ENCODE results near the gene RXFP1.

Gene RXFP1

GRCh38 chr4:158599150-158599549 lies 77.5 kb downstream of the RXFP1 start:
- no peaks in the 10 kb centered on the region for H3K9me2 ChIP-seq (replicated peaks; ENCODE audit: low read depth, low read length)
- no peaks in the 10 kb centered on the region for H3K36me3 ChIP-seq (ENCODE audit: insufficient read depth, low read length)
- H3K79me2 ChIP-seq (ENCODE audit: insufficient read depth, low read length) = no peaks in the 10 kb centered on the region
- H3K4me1 ChIP-seq (ENCODE audit: insufficient read depth, low read length, poor library complexity, severe bottlenecking) = no peaks in the 10 kb centered on the region
- TF ChIP-seq CTCF (conservative IDR thresholded peaks at IDR 0.05; ENCODE audit: low read length) = no peak
- no peaks in the 10 kb centered on the region for H3K9me3 ChIP-seq (ENCODE audit: insufficient read depth, low read depth, low read length)
- no peaks in the 10 kb centered on the region for H3K27me3 ChIP-seq (ENCODE audit: insufficient read depth, low read length, poor library complexity, severe bottlenecking)
- no peak overlapping the region for H3K4me2 ChIP-seq (ENCODE audit: low read depth, low read length, poor library complexity, severe bottlenecking)
- H3K9ac ChIP-seq (ENCODE audit: low read depth, low read length, poor library complexity, severe bottlenecking) = no peak overlapping the region
- H3F3A ChIP-seq (ENCODE audit: low read depth) = no peaks in the 10 kb centered on the region
- H2AFZ ChIP-seq (ENCODE audit: low read length) = no peak overlapping the region
- H4K20me1 ChIP-seq (ENCODE audit: insufficient read depth, low read length, poor library complexity, severe bottlenecking) = no peaks in the 10 kb centered on the region
- no peak overlapping the region for H3K4me3 ChIP-seq (ENCODE audit: low read length, poor library complexity, severe bottlenecking)

- no peaks in the 10 kb centered on the region for H3K9me2 ChIP-seq (replicated peaks; ENCODE audit: low read depth, low read length)
- H3F3A ChIP-seq (ENCODE audit: low read depth) = no peaks in the 10 kb centered on the region
- no peaks in the 10 kb centered on the region for H3K79me2 ChIP-seq (ENCODE audit: insufficient read depth, low read length)
- H3K4me2 ChIP-seq (ENCODE audit: low read depth, low read length, poor library complexity, severe bottlenecking) = no peak overlapping the region
- H3K4me1 ChIP-seq (ENCODE audit: insufficient read depth, low read length, poor library complexity, severe bottlenecking) = no peaks in the 10 kb centered on the region
- H2AFZ ChIP-seq (ENCODE audit: low read length) = no peak overlapping the region
- H3K27me3 ChIP-seq (ENCODE audit: insufficient read depth, low read length, poor library complexity, severe bottlenecking) = no peaks in the 10 kb centered on the region
- H3K9ac ChIP-seq (ENCODE audit: low read depth, low read length, poor library complexity, severe bottlenecking) = no peak overlapping the region
- no peaks in the 10 kb centered on the region for H4K20me1 ChIP-seq (ENCODE audit: insufficient read depth, low read length, poor library complexity, severe bottlenecking)
- TF ChIP-seq CTCF (conservative IDR thresholded peaks at IDR 0.05; ENCODE audit: low read length) (no peak), EZH2phosphoT487 (IDR thresholded peaks at IDR 0.05; ENCODE audit: borderline replicate concordance) (no peak)
- H3K9me3 ChIP-seq (ENCODE audit: insufficient read depth, low read depth, low read length) = no peaks in the 10 kb centered on the region
- no peaks in the 10 kb centered on the region for H3K36me3 ChIP-seq (ENCODE audit: insufficient read depth, low read length)
- no peak overlapping the region for H3K4me3 ChIP-seq (ENCODE audit: low read length, poor library complexity, severe bottlenecking)
Observed at GRCh38 chr4:158599765-158600498, 78.2 kb downstream of the RXFP1 start.

GRCh38 chr4:158604369-158604768 lies 82.7 kb downstream of the RXFP1 start:
- Histone ChIP-seq H3K9me3 (ENCODE audit: insufficient read depth, low read depth, low read length) (no peaks in the 10 kb centered on the region), H3K27me3 (ENCODE audit: insufficient read depth, low read length, poor library complexity, severe bottlenecking) (no peaks in the 10 kb centered on the region), H2AFZ (ENCODE audit: low read length) (no peak overlapping the region), H3K36me3 (ENCODE audit: insufficient read depth, low read length) (no peaks in the 10 kb centered on the region), H3K4me3 (ENCODE audit: low read length, poor library complexity, severe bottlenecking) (no peak overlapping the region), H3K4me1 (ENCODE audit: insufficient read depth, low read length, poor library complexity, severe bottlenecking) (no peaks in the 10 kb centered on the region), H3K9me2 (replicated peaks; ENCODE audit: low read depth, low read length) (no peaks in the 10 kb centered on the region), H4K20me1 (ENCODE audit: insufficient read depth, low read length, poor library complexity, severe bottlenecking) (no peaks in the 10 kb centered on the region), H3K4me2 (ENCODE audit: low read depth, low read length, poor library complexity, severe bottlenecking) (no peak overlapping the region), H3K79me2 (ENCODE audit: insufficient read depth, low read length) (no peaks in the 10 kb centered on the region), H3F3A (ENCODE audit: low read depth) (no peaks in the 10 kb centered on the region), H3K9ac (ENCODE audit: low read depth, low read length, poor library complexity, severe bottlenecking) (no peak overlapping the region)
- TF ChIP-seq CTCF (conservative IDR thresholded peaks at IDR 0.05; ENCODE audit: low read length) = no peak
- no peak for TF ChIP-seq EZH2phosphoT487 (IDR thresholded peaks at IDR 0.05; ENCODE audit: borderline replicate concordance)

Measured in Loucy (cell line).